ENCODE data around the gene CALCOCO1. TPM values are rescaled to one million over a fixed set of nuclear protein-coding genes. Genes with fewer than 3 reads are reported as not detected.

CALCOCO1 gene
- total RNA-seq, 1 donor from 2014 or later, result 212 TPM

- TF ChIP-seq CTCF (IDR thresholded peaks at IDR 0.05), result no peak
- H3K27ac ChIP-seq, result peak overlapping the region; percentile 76
- no peaks in the 10 kb centered on the region for H3K27me3 ChIP-seq (ENCODE audit: low read depth)
- DNase-seq (no peak), ATAC-seq (peak; percentile 81 to 85)
- no peak overlapping the region for H3K4me3 ChIP-seq
- peaks cover 22% of the 10 kb centered on the region for H3K4me1 ChIP-seq
- peaks cover 13% of the 10 kb centered on the region for H3K36me3 ChIP-seq
- H3K9me3 ChIP-seq, result no peaks in the 10 kb centered on the region
- intact Hi-C loops (cut with DNase I), result no loop called here
Measured at GRCh38 chr12:53659011-53659551, 68.2 kb downstream of the CALCOCO1 start.

Other genes with a start within 250 kb of the CALCOCO1 start
- 17.5 TPM for gene MAP3K12, start 228.0 kb downstream of the CALCOCO1 start, total RNA-seq
- 34.3 TPM for gene TARBP2, start 226.2 kb downstream of the CALCOCO1 start, total RNA-seq
- not detected for gene NPFF, start 220.0 kb downstream of the CALCOCO1 start, total RNA-seq
- gene ATF7, start 101.1 kb downstream of the CALCOCO1 start, total RNA-seq, result 61.2 TPM
- gene ATP5MC2, start 51.4 kb downstream of the CALCOCO1 start, total RNA-seq, result 264 TPM
- not detected for gene CISTR, start 24.5 kb upstream of the CALCOCO1 start, total RNA-seq
- not detected for gene HOXC13, start 211.4 kb upstream of the CALCOCO1 start, total RNA-seq
- gene HOXC12, start 227.5 kb upstream of the CALCOCO1 start, total RNA-seq, result not detected
- not detected for gene HOXC11, start 245.7 kb upstream of the CALCOCO1 start, total RNA-seq
- gene HOTAIR, start 247.5 kb upstream of the CALCOCO1 start, total RNA-seq, result not detected